Stimulated activated CD8-positive, alpha-beta memory T cell treated with anti-CD3 and anti-CD28 coated beads, Interleukin-2, amount 100 ng/mL, for 1 hour (primary cell): Measurements from ENCODE around the gene WFIKKN1.

Source experiments
- DNase-seq, 2 donors: peaks; one replicate each; pipeline ENCODE4 v3.0.0-alpha.2; 2020; ENCODE audit warnings: low read depth in 2 of 2

The WFIKKN1 gene, protein sequence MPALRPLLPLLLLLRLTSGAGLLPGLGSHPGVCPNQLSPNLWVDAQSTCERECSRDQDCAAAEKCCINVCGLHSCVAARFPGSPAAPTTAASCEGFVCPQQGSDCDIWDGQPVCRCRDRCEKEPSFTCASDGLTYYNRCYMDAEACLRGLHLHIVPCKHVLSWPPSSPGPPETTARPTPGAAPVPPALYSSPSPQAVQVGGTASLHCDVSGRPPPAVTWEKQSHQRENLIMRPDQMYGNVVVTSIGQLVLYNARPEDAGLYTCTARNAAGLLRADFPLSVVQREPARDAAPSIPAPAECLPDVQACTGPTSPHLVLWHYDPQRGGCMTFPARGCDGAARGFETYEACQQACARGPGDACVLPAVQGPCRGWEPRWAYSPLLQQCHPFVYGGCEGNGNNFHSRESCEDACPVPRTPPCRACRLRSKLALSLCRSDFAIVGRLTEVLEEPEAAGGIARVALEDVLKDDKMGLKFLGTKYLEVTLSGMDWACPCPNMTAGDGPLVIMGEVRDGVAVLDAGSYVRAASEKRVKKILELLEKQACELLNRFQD

DNA sequence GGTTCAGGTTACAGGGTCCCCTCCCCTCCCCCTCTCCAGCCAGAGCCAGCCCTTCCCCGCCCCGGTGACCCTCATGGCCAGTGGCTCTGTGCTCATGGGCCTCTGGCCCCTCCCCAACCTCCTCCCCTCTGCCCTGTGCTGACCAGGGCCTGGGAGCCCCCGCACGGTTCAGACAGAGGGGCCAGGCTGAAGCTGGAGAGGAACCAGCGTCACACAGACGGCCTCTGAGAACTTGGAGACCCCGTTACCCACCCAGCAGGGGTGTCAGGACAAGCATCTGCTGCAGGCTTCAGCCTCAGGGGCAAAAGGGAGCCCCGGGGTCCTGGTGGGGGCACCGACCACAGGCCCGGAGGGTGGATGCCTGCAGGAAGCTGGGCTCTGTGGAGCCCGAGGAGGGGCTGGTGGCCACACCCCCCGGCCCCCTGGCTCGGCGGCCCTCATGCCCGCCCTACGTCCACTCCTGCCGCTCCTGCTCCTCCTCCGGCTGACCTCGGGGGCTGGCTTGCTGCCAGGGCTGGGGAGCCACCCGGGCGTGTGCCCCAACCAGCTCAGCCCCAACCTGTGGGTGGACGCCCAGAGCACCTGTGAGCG, at the start of gene WFIKKN1:
Gene WFIKKN1 (plus strand): TSS at position 171 of the 591 bp plus-strand sequence. CDS start 269 bp downstream, at position 440.
- no peak for DNase-seq

DNA sequence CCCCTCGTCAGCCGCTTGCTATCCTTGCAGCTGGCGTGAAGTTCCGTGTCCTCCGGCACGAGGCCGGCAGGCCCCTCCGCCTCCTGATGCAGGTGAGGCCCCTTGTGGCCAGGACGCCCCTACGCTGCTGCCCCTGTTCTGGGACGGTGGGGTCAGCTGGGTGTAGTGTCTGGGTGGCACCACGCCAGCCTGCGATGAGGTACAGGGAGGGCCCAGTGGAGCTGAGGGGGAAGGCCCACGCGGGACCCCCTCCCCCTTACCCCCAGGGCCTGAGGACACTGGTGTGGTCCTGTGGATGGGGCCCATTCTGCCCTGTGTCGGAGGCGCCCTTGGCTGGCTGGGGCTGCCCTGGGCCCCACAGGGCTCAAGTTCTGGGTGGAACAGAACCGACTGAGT, 48.6 kb upstream of the WFIKKN1 start:
- no peak for DNase-seq

DNA sequence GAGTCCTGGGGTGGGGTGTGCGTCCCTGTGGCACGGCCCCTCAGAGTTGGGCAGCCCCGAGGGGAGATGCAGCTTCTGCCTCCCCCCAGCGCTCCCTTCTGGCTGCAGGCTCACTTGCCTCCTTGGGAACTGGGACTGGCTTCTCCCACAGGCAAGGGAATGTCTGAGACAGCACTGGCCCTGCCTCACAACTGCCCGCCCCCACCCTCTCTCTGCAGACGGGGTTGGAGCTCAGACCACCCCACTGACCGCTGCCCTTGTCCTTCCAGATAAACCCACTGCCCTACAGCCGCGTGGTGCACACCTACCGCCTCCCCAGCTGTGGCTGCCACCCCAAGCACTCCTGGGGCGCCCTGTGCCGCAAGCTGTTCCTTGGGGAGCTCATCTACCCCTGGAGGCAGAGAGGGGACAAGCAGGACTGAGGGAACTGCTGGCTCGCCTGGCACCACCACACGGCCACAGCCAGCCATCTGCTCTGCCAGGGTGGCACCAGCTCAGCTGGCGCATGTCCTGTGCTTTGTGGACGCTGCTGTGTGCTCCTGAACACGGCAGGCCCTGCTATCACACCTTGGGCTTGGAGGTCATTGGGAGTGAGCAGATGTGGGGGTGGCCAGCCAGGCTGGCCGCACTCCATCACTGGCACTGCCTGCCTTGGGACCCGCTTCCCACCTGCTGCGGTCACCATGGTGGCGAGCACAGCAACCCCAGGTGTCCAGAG, 48.0 kb upstream of the WFIKKN1 start:
- no peak for DNase-seq

DNA sequence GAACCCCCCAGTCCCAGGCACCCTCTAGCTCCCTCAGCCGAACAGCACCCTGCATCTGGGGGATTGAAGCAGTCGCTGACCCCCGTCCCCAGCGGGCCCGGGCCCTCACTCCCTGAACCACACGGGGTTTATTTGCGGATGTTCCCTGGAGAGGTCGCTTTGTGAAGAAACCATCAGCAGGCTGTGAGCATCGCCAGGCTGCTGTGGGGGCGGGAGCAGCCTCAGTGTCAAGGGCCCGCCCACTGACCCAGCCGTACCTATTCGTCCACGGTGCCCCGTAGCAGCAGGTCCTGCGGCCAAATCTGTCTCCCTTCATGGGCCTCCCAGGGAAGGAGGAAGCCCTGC, 47.3 kb upstream of the WFIKKN1 start:
- DNase-seq: no peak

DNA sequence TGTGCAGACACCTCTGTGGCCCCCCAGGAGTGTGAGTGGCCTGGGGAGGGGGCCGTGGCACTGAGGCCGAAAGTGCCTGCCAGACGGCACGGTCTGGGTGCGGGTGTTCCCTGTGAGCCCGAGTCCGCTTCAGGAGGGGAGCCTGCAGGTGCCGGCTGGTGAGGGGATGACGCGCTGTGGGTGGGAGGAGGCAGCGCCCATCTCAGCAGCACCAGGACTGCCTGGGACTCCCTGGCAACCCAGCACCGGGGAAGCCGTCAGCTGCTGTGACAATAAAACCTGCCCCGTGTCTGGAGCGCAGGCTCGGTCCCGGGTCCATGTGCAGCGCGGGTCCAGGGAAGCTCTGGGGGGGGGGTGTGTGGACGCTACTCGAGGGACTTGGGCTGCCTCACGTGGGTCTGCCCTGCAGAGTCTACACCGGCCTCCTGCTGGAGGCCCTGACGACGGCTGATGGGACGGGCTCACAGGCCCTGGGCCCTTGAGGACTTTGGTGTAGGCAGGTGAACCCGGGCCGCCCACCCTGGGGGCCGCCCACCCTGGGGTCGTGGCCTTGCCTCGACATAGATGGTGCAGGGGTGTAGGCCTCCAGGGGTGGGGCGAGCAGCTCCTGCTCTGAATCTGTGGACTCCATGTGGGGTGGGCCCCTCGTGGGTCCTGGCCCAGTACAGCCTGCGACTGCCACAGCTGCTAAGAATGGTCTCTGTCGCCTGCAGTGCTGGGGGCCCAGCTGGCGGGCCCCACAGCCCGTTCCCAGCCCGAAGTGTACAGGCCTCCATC, 46.8 kb upstream of the WFIKKN1 start:
- no peak for DNase-seq

DNA sequence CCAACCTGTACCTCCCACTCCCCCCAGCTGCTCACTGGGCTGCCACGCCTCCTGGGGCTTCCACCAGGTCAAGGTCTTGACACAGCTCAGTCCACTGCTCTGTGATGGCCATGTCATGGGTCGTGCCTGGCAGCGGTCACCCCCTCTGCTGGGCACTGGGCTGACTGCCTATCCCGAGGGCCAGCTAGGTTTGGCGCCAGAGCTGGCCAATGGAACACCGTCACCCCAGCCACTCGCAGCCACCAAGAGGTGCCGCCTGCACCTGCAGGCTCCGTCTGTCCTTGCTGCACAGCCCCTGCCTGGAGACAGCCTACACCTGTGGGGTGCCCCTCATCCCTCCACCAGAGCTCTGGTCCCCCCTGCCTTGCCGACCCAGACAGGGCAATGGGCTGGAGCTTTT, 45.4 kb upstream of the WFIKKN1 start:
- DNase-seq: no peak

DNA sequence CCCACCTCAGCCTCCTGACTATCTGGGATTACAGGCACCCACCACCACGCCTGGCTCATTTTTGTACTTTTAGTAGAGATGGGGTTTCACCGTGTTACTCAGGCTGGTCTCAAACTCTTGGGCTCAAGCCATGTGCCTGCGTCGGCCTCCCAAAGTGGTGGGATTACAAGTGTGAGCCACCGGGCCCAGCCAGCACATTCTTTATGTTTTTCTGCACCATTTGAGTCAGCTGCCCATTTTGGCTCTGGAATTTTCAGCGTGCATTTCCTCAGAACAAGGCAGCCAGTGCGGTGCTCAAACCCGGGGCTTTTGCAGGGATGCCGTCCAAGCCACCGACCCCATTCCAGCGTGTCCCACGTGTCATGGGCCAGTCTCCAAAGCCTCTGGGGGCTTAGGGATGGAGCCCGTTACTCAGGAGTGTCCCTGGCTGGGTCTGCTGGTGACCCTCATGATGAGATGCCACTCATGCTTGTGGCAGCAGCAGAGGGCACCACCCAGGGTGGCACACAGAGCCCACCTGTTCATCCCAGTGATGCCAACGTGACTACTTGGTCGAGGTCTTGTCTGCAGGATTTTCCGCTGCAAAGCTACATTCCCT, 44.6 kb upstream of the WFIKKN1 start:
- no peak for DNase-seq

DNA sequence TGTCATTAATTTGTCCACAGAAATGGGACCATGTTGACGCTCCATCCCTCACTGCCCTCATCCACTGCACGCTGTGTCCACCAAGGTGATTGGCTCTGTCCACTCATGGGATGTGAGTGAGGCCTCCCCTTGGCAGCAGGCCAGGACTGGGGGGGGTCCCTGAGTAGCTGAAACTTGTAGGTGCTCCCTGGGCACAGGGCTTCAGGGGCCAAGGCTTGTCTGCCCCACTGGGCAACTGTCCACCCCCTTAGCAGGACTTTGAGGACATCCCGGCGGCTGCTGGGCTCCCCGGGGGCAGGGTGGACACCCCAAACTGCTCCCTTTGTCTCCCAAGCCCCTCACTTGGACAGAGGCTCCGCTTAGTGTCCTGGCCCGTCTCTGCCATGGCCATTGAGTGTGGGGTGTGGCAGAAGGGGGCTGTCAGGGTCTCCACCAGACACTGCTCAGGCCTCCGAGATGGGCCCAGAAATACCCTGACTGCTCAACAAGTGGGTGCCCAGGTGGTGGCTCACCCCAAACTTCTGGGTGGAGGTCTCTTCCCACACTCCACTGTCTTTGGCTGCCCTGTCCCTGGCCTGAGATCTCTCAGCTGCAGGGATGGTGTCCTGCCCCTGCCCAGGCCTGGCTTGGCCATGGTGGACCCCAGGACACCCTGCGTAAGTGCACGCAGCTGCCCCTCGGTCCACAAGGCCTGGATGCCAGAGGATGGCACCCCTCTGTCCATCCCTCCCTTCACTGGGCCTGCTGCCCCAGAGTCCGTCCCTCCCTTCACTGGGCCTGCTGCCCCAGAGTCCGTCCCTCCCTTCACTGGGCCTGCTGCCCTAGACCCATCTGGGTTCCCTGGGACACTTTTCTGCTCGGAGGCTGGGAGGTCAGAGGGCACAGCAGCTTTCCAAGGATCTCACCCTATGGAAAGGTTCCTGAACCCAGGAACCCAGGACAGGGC, 43.9 kb upstream of the WFIKKN1 start:
- DNase-seq: no peak

DNA sequence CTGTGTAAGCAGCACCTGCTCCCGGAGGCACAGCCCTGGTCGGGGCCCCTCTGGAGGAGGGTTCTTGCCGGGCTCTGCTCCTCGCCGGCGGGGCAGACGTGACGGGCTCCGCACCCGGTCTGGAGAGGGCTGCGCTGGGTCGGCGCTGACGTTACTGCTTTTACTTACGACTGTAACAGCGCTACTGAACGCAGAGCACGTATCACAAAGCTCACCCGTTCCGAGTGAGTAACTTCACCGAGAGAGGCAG, 42.2 kb upstream of the WFIKKN1 start:
- peak; percentile 20 to 33 for DNase-seq

DNA sequence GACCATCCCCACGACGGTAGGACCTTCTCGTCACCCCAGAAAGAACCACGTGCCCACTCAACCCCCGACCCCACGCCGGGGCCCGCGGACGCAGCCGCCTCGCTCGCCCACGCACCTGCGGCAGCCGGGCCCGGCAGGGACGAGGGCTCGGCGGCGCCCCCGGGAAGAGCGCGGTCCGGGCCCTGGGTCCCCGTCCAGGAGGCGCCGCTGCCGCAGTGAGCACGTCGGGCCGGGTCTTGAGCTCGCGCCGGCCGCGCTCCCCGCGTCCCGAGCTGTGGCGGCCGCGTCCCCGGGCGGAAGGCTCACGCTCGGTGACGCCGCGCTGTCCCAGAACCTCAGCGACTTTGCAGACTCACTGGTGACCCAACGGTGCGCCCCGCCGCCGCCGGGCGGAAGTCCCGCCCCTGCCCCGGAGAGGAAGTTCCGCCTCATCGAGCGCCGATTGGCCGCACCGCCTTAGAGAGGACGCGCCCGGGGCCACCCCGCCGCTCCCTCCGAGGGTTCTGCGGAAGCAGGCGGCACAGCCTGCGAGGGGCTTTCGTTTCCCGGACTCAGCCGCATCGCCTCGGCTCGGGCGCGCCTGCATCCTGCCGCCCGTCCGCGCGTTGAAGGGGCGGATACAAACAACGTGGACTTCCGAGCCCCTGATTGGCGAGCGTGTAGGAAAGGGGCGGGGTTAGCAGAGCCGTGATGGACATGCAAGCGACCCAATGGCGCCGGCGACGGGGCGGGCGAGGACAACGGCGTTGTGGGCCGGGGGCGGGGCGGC, 41.7 kb upstream of the WFIKKN1 start:
- peak; percentile 97 for DNase-seq

DNA sequence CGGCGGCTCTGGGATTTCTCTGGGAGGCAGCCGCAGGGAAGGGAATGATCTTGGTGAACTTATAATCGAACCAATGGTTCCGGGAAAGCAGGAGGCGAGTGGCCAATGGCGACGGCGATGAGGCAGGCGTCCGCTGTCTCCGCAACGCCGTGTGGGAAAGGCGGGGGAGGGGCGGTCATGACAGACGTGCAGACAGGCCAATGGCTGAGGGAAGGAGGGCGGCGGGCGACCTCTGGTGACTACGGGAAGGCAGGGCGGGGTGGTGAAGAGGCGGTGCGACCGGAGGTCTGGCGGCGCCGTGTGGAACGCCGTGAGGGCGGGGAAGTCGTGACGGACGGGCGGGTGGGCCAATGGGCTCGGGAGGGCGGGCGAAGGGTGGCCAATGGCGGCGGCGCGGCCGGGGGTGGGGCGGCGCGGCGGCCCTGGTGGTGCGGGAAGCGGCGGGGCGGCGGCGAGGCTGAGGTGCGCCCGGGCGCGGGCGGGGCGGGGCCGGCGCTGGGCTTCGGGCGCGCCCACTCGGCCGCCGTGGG, 41.1 kb upstream of the WFIKKN1 start, which contains the start of gene RAB40C:
Gene RAB40C (plus strand): TSS at position 409 of the 530 bp plus-strand sequence. CDS start 226 bp downstream, outside the sequence.
- peak; percentile 96 to 99 for DNase-seq

DNA sequence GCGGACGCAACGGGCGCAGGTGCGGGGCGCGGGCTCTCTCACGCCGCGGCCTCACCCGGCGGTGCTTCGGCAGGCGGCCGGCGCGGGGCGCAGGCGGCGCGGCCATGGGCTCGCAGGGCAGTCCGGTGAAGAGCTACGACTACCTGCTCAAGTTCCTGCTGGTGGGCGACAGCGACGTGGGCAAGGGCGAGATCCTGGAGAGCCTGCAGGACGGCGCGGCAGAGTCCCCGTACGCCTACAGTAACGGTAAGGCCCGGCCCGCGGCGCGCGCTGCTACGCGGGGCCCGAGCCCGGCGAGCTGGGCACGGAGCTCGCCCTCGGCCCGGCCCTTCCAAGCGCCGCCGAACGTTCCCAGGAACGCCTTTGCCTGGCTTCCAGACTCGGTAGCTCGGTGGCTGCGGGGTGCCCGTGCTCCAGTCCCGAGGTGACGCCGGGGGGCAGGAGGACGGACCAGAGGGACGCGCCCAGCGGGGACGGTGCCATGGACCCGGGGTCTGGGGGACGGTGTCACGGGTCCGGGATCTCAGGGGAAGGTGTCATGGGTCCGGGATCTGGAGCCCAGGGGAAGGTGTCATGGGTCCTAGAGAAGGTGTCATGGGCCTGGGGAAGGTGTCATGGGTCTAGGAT, 40.5 kb upstream of the WFIKKN1 start:
- DNase-seq: no peak

DNA sequence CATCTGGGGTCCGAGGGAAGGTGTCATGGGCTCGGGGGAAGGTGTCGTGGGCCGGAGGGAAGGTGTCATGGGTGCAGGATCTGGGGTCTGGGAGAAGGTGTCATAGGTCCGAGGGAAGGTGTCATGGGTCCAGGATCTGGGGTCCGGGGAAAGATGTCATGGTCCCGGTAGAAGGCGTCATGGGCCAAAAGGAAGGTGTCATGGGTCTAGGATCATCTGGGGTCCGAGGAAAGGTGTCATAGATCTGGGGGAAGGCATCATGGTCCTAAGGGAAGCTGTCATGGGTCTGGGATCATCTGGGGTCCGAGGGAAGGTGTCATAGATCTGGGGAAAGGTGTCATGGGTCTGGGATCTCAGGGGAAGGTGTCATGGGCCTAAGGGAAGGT, 40.0 kb upstream of the WFIKKN1 start:
- no peak for DNase-seq

DNA sequence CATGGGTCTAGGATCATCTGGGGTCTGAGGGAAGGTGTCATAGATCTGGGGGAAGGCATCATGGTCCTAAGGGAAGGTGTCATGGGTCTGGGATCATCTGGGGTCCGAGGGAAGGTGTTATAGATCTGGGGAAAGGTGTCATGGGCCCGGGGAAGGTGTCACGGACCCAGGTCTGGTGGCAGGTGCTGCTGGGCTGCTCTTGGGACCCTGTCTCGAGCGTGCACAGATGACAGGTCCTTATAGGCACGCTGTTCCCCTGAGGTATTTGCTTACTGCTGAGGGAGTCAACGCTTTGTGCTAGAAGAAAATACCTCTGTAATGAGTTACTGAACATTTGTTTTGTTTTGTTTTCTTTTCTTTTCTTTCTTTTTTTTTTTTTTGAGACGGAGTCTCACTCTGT, 39.6 kb upstream of the WFIKKN1 start:
- no peak for DNase-seq

DNA sequence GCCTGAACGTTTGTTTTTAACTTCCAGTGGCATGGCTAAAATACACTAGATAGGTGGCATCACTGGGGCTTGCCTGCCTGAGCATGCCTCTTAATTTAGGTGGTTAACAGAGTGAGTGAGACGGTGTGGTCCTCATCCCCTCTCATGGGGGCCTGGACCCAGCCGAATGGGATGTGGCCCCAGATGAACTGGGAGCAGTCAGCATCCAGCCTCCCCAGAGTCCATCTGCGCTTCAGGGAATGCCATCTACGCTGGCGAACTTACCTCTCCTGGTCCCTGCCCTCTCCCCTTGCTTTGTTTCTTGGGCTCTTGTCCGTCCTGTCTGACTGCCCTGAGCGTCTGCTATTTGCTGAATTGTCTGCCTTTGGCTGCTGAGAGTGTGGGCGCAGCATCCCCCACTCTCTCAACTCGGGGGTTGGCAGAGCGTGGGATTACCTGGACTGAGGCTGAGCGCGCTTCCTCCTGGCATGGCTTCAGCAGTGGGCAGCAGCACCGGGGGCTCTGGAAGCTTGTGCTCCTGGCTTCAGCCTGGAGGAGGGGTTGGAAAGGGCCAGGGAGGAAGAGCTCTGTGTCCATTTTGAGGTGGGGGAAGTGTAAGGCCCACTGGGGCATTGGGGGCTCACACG, 38.8 kb upstream of the WFIKKN1 start:
- no peak for DNase-seq

DNA sequence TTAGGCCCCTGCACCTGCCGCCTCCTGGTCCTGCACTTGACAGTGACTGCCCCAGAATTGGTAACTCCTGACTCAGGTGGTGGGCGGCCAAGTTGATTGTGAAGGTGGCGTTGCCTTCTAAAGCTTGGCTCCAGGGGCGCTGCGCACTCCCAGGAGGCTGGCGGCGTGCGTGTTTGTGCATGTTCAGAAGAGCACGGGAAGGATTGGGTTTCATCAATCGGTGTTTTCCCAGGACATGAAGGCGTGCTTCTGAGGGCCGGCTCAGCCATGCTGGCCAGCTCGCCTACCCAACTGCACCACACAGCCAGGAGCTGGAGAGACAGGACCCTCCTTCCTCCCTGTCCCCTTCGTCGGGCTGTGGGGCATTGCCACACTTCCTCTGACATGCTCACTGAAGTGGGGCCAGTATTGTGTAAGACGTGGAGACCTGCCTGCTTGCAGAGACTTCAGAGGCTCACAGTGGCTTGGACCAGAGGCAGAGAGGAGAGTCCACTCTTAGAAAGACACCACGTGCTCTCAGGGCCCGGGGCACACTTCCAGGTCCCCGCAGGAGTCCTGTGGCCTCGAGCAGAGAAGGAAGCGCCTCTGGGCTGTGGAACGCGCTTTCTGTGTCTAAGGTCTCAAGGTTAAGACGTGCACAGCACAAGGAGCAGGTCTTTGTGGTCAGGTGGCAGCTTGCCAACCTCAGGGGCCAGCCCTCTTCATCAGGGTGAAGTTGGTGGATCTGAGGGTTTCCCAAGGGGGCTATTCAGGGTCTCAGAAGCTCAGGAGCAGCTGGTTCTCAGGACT, 38.1 kb upstream of the WFIKKN1 start:
- no peak for DNase-seq

DNA sequence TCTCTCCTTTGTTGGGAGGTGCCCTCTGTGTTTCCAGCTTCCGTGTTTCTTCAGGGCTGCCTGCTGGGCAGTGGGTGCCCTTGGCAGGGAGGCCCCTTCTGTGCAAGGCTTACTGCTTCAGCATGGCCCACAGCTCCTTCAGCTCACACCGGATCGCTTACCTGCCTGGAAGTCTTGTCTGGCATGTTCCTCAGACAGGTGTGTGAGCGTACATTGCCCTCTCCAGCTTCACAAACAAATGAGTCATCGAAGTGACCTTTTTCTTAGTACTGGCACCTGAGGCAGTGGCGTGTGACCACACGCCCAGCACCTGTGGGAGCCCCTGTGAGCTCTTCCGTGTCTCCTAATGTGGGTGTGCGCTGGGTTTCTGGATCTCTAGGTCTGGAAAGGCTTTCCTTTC, 37.4 kb upstream of the WFIKKN1 start:
- no peak for DNase-seq

DNA sequence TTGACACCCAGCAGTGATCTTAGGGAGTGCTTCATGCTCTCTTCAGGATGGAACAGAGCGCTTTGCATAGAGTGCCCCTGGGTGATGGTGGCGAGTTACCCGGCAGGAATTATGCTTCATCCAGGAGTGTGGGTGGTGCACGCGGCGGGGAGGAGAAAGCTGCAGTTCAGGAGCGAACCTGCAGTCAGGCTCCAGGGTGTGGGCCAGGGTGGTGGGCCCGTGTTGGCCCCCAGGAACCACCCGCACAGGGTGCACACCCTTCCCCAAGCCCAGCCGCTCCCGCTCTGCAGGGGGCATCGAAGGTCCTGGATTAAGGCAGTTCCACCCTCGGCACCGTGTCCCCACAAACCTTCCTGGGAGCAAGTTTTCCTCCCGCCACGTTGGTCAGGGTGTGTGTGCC, 37.0 kb upstream of the WFIKKN1 start:
- DNase-seq: no peak
